Adipose tissue (tissue), 3 donors: ENCODE measurements around the gene SH3GL1. TPM values are rescaled to one million over a fixed set of nuclear protein-coding genes. Genes with fewer than 3 reads are reported as not detected.
A peak's percentile ranks its signal among the peaks of the same experiment; 100 is the strongest.

Source experiments
- H3K27ac ChIP-seq: one replicate; pipeline ENCODE4 v1.5.1; 2013; ENCODE audit warnings: low read depth, low read length
- WGBS, 3 donors: extraction: QIAGEN DNeasy Blood & Tissue Kit; methylation state at CpG; one replicate each; pipeline ENCODE4 v1.1.7; 2013; 5-methylcytosine and 5-hydroxymethylcytosine counted together
- polyA plus RNA-seq, 3 donors: library from polyadenylated mRNA; stranded (reverse); fragments of 200-250 nt; gene quantifications; one replicate each; pipeline ENCODE4 v1.2.3, GENCODE V29; 2013
- donor health status: healthy with polysubstance abuse.
- donor health status: Bipolar disorder and iron deficiency.
- donor health status: healthy.

Gene SH3GL1
- polyA plus RNA-seq, 3 donors = 33.2 to 87.8 (median 74.0) TPM

DNA sequence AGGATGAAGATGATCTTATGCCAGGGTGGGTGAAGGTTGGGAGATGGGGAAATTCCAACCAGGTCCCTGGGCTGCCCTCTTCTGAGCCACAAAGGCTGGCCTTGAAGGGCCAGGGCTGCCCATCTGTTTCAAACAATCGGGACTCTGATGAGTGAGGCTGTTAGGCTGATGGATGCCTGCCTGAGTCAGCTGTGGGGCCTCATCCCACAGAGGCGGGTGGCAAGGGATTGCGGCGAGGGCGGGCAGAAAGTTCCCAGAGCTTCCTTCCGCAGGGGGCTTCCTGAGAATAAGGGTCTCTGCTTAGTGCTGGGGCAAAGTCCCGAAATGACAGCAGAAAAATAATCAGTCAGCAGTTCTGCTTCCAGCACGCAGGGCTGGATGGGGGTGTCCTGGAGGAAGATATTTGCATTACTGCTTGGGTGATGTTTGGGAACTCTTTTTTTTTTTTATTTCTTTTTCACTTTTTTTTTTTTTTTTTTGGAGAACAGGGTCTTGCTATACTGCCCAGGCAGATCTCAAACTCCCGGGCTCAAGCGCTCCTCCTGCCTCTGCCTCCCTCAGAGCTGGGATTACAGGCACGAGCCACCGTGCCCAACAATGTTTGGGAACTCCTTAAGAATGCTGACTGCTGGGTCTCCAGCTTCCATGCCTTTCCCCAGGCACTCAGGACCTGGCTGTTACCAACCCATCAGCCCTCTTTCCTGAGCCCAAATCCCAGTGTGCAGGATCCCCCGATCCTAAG is 14.1 kb downstream of the SH3GL1 start:
- no peak overlapping the region for H3K27ac ChIP-seq
- WGBS, 3 donors = 78 to 88% (median 83%) methylated on average over 13 of the region's 13 CpGs

GRCh38 chr19:4385291-4386040 is 14.9 kb downstream of the SH3GL1 start:
- 78 to 86% (median 83%) methylated on average over 15 of the region's 15 CpGs for WGBS, 3 donors

GRCh38 chr19:4380254-4380727 is 20.1 kb downstream of the SH3GL1 start:
- no peak overlapping the region for H3K27ac ChIP-seq
- WGBS, 3 donors = 19 to 49% (median 23%) methylated on average over 17 of the region's 17 CpGs

More at GRCh38 chr19:4385291-4386040, 14.9 kb downstream of the SH3GL1 start:
- H3K27ac ChIP-seq = no peak overlapping the region

- WGBS, 3 donors = 32 to 54% (median 45%) methylated on average over 17 to 20 of the region's 20 CpGs
- no peak overlapping the region for H3K27ac ChIP-seq
Observed at GRCh38 chr19:4379383-4380253, 20.7 kb downstream of the SH3GL1 start.

- H3K27ac ChIP-seq = no peak overlapping the region
- WGBS, 3 donors = 69 to 91% (median 89%) methylated on average over 11 of the region's 11 CpGs
Observed at GRCh38 chr19:4378886-4379285, 21.5 kb downstream of the SH3GL1 start.

DNA sequence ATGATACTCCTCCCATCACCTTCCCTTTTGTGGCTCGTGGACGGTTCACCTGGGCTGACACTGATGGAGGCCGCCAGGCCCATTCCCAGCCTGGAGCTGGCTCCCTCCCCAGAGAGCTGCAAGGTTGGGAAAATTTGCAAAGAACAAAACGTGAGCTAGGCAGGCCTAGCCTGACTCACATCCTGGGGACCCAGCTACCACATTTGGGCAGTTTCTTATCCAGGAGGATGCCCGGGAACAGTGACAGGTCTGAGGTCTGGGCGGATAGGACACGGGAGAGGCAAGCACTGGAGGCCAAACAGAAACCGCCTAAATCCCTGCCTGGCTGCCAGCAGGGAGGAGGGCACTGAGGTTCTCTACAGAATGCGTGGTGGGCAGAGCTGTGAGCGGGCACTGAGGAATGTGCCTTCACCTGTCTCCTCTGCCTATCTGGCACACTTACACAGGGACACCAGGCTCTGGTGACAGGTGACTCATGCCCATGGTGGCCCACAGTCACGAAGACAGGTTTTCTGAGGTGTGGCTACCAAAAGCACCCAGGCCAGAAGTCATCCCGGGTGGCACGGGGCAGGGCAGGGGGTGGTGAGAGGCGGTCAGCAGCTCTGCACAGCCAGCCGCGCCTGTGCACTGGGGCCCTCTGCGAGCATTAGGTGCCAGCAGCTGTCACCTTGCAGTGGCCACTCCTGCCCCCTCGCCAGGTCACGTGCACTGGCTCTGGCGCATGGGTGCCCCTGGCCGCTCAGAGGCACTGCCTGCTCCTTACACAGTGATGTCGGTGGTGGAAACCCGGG is 23.2 kb downstream of the SH3GL1 start:
- 41 to 87% (median 83%) methylated on average over 23 of the region's 23 CpGs for WGBS, 3 donors
- no peak overlapping the region for H3K27ac ChIP-seq

DNA sequence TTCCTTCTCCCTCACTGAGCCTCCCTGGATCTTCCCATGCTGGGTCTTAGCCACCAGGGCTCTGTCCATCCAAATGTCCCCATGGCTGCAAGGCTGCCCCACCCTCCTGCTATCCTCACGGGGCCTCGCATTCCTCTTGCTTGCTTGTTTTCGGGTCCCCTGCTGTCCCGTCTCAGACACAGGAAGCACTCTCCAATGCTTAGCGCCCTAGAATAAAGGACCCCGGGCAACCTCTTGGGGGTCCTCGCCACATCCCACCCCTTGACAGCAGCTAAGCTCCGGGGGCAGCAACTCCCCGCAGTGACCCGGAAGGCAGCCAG is 23.7 kb downstream of the SH3GL1 start:
- 62 to 73% (median 70%) methylated on average over 10 of the region's 10 CpGs for WGBS, 3 donors

DNA sequence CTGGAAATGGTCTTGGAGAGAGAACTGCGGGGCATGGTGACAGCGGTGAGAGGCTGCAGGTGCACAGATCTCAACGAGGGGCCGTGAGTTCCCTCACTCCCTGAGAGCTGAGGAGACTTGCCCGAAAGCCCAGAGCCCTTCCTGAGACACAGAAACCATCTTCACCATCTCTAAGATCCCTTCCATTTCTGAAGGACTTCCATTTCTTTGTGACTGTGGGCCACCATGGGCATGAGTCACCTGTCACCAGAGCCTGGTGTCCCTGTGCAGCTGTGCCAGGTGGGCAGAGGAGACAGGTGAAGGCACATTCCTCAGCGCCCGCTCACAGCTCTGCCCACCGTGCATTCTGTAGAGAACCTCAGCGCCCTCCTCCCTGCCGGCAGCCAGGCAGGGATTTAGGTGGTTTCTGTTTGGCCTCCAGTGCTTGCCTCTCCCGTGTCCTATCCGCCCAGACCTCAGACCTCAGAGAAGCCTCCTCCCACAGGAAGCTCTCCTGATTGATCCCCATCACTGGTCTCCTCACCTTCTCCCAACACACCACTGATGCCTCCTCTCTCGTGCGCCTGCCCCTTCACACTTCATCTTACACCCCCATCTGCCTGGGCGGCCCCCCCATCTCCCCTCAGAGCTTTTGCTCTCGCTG is 24.2 kb downstream of the SH3GL1 start:
- no peak overlapping the region for H3K27ac ChIP-seq
- 56 to 71% (median 67%) methylated on average over 16 of the region's 16 CpGs for WGBS, 3 donors

More for the DNA sequence above, 23.7 kb downstream of the SH3GL1 start:
- no peak overlapping the region for H3K27ac ChIP-seq

DNA sequence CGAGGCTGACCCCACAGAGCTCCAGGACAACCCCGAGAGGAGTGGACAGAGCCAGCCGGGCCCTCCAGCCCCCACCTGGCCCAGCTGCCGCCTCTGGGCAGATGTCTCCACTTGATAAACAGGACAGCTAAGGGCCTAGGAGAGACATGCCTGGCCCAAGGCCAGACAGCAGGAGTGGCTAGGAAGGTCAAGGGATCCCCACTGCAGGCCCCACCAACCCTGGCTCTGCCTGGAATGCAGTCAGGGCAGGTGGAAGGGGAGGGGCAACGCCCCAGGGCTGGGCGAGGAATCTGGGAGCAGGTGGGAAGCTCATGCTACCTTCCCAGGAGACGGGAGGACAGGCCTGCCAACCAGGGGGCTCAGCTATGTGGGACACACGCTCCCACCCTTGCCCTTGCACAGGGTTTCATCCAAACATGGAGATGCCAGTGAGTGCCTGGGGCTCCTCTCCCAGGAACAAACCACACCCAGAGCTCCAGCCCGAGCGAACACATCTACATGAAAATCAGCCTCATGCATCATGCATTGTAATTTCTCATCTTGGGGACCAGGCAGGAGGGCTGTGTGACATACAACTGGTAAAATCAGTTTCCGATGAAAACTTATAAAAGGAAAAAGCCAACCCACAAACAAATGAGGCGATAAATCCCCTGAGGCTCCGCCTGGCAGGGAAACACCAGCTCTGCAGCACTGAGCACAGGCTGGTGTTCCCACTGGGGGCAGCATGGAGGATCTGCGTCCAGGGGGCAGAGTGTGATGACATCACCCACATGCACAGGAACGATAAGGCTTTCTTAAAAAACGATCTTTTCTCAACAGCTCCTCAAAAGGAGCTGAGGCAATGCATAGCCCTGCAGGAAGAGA is 25.0 kb downstream of the SH3GL1 start:
- WGBS, 3 donors = 16 to 50% (median 42%) methylated on average over 16 of the region's 16 CpGs

DNA sequence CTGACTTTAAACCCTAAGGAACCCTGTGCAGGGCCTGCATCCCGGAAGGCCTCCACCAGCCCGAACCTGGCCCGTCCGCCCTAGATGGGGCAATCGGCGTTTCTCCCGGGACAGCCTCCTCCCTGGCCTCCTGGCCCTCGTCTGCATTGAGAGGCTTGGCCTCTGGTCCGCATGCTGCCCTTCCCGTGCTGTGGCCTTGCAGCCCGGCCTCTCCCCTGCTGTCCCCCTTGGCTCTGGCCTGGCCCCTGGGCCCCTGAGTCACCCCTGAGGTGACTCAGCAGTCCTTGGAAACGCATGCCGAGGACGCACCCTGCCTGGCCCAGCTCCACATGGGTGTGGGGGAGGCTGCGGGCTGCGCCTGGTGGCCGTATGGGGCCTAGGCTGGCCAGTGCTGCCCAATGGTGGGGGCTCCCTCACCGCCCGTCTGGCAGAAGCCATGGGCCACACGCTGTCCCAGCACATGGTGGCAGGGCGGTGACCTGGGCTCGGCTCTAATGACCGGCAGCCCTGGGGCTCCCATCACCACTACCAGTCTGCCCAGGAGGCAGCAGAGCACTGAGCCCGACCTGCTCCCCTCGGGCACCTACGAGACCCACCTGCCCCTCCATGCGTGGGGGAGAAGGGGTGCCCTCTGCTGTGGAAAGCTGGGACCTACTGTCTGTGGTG is 25.7 kb downstream of the SH3GL1 start:
- H3K27ac ChIP-seq = peak overlapping the region; percentile 35
- WGBS, 3 donors = 42% methylated on average over 27 of the region's 27 CpGs

More for the DNA sequence above, 25.0 kb downstream of the SH3GL1 start:
- peak overlapping the region; percentile 21 for H3K27ac ChIP-seq

- H3K27ac ChIP-seq = peak overlapping the region; percentile 35
- WGBS, 3 donors = 36 to 61% (median 39%) methylated on average over 25 of the region's 25 CpGs
Observed at GRCh38 chr19:4373601-4374497, 26.5 kb downstream of the SH3GL1 start.

DNA sequence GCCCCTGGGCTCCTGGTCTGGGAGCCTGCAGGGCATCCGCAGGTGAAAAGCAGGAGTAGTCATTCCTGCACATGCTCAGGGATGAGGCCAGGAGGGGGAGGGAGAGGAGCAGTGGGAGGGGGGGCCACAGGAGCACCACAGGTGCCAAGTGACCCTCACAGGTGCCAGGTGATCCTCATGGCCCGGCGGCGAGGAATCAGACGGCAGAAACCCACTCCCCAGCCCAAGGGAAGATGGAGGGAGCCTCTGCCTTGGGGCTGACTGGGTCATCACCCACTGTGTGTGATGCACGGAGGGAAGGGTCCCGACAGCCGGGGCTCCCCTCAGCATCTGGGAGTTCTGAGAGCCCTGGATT is 27.4 kb downstream of the SH3GL1 start:
- no peak overlapping the region for H3K27ac ChIP-seq
- 80 to 84% (median 82%) methylated on average over 8 of the region's 8 CpGs for WGBS, 3 donors

- WGBS, 3 donors = 82 to 89% (median 86%) methylated on average over 22 of the region's 22 CpGs
- H3K27ac ChIP-seq = no peak overlapping the region
Observed at GRCh38 chr19:4372165-4373012, 28.0 kb downstream of the SH3GL1 start.
